HG03159 (cell line): Measurements from ENCODE around the gene EXOC6B.

Source experiments
- ATAC-seq: cut with Tn5 transposase; IDR thresholded peaks from one replicate; pipeline ENCODE4 v1.9.1; 2021; ENCODE audit warnings: mild to moderate bottlenecking, moderate library complexity; ENCODE audit not compliant: unreplicated experiment

EXOC6B gene

DNA sequence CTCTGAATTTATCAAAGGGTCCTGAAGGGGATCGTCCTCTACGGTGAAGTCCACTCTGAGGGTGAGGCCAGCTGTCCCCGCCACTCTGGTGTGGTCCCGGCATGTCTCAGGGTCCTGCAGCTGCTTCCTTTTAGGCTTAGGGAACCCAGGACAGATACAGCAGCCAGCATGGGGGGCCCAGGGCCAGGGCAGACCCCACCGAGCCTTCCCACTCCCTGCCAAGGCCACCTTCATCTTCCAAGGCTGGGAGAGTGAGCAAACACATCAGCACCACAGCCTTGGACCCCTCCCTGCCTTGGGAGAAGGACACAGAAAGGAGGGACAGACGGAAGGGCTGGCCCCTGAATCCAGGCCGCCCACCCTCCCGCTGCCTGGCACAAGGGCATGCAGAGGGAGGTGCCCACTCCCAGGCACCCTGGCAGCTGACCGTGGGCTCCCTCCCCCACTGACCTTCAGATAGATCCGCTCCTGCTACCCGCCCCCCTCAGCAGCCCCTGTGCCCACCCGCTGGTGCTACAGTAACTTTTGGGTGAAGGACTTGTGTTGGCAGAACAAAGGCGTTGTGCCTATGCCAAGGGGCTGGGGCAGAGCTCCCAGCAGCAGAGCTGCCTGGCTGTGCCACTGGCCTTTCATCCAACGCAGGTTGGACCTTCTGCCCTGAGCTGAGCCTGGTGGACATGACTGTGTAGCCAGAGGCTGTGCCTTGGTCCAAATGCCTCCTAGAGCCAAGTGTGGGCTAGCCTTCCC, 685.8 kb downstream of the EXOC6B start:
- no peak for ATAC-seq

DNA sequence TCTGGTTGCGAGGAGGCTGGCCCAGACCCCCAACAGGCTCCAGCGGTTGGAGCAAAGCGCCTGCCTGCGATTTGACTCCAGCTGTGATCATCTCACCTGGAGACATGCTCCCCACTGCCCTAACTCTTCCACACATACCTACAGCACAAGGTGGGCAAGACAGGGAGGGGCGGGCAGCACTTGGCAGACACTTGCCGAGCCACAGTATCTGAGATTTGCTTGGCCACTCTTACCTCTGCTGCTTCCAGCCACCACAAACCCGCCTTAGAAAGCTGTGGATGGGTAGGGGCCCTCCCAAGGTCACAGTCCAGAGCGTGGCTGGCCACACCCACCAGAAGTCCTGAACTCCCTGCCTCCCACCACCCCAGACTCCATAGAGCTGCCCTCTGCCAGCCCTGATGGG, 686.4 kb downstream of the EXOC6B start:
- ATAC-seq, result no peak

DNA sequence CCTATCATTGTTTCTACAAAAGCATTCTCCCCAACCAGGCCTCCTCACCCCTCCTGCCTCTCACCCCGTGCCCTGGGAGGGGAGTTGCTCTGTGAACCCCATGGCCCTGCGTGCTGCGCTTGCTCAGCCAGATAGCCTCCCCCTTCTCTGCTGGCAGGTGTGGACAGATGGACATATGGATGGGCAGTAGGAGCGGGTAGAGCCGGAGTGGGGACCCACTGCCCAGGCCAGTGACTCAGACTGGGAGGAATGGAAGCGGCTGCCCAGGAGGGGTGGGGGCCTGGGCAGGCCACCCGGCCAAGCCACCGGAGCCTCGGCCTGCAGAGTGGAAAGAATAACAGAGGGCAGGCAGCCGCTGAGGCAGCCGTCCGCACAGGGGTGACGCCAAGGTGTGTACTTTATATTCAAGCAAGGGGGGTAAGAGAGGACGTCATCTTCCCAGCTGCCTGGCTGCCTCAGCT, 686.9 kb downstream of the EXOC6B start:
- ATAC-seq, result no peak

DNA sequence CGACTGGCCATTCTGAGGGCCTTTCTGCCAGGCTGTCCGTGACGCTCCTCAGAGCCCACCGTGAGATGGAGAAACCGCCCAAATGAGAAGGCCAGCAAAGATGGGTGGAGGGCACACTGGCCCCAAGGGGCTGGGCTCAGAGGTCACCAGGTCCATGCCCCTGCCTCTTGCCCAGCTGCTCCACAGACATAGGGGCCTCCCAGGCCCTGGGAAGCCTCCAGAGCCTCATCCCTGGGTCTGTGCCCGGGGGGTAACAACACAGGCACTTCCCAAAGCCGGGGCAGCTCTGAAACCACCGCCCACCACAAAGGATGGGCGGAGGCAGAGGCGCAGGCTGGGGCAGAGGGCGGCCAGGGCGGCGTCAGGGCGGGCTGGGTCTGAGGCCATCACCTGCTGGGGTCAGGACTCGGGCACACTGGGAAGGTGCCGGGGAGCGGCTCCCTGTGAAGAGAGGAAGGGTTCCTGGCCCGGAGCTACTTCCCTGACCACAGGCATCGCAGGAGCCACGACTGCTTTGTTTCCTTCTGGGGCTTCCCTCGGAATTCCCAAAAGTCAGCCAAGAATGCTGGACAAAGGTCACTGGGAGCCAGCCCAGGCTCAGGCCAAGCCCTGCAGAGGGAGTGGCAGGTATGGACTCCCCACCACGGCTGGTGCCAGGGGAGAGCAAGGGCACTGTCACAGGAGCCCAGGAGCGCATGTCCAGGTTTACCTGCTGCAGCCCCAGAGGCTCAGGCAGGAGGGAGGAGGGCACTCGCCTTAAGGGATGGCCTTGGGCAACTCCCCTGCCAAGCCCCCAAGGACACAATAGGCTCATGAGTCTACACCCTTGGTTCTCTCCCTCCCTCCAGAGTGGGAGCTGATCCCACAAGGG, 687.6 kb downstream of the EXOC6B start:
- no peak for ATAC-seq

GRCh38 chr2:72137498-72138010, 688.3 kb downstream of the EXOC6B start:
- ATAC-seq, result peak; percentile 90

GRCh38 chr2:72136933-72137497, 688.8 kb downstream of the EXOC6B start:
- ATAC-seq, result peak; percentile 7

- ATAC-seq, result no peak
Observed at GRCh38 chr2:72136331-72136730, 689.5 kb downstream of the EXOC6B start.

GRCh38 chr2:72135921-72136320, 689.9 kb downstream of the EXOC6B start:
- no peak for ATAC-seq

DNA sequence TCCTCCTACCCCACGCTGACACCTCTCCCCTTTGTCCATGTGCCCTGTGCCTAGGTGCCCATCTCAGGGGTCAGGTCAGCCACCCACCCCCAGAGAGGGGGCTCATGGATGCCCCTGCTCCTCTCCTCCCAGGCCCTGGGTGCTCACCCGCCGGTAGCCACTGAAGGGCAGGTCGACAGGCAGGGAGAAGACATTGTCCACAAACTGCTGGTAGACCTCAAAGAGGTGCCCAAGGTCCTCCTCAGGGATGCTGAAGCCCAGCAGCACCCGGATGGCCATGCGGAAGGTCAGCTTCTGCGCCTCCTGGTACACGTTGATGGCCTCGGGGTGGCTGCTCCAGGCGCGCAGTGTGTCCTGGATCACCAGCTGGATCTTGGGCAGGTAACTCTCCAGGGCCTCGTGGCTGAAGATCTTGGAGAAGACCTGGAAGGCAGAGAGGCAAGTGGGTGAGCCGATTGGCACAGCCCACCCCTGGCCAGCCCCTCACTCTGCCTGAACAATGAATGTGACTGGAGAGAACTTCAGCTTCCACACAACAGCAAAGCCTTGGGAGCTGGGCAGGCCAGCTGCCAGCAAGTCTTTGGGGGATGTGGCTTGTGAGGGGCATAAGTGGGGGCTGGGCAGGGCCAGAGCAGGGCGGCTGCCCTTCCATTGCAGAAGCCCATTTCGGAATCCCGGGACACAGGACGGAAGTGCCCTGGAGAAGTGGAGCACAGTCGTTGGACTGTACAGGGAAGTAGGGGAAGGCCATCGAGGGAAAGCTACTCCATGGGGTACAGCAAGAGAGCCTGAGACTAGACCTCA, 690.6 kb downstream of the EXOC6B start:
- no peak for ATAC-seq

GRCh38 chr2:72134408-72134996, 691.3 kb downstream of the EXOC6B start:
- ATAC-seq, result no peak

DNA sequence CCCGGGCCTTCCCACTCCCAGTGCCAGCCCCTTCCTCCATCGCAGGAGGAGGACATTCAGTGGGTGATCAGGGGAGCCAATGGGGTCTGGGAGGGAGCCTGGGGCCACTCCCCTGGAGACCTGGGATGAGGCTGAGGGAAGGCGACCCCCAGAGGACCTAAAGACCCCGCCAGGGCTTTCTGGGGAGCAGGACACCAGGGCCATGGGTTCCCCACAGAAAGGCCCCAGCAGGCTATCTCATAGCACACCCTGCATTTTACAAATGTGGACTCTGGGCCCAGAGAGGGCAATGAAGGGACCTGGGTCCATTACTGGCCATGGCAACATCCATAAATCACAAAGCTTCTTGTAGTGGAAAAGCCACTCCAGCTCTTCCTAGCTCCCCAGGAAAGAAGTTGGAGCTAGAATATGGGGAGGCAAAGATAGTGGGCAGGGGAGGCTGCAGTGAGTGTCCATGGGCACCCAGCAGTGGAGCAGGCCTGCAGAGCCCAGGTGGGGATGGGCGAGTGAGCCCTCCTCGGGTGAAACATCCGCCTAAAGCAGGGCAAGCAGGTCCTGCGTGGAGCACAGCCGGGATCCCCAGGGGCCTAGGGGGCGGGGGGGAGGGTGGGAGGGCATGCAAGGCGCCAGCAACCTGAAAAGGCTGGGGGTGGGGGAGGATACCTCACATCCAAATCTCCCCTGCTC, 692.0 kb downstream of the EXOC6B start:
- ATAC-seq, result no peak

DNA sequence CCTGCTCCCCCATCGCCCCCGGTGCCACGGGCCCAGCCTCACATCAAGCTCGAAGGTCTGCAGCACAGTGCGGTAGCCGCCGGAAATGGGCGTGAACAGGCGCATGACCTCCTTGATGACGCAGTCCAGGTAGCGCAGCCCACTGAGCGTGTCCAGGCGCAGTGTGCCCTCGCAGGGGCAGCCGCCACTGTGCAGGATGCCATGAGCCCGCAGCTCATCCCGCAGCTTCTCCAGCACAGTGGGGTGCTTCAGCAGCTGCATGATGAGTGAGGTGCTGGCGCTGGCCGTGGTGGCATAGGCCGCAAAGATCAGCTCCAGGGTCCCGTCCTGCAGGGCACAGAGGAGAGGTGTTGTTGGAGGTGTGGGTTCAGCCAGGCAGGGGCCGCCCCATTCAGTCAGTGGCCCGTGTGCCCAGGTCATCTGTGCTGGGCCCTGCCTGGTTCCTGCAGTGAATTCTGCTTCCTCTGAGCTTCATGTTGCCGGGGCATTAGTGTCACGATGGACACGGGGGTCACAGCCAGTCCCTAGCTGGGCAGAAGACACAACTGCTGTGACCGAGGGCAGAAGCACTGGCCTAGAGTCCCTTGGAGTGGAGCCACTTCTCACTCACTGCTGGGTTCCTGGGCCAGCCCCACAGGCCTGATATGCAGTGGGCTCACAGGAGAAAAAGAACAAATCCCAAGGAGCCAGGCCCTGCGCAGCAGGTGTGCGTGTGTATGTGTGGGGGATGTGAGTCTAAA, 692.7 kb downstream of the EXOC6B start:
- no peak for ATAC-seq

GRCh38 chr2:72131916-72132841, 693.7 kb downstream of the EXOC6B start:
- ATAC-seq, result no peak

DNA sequence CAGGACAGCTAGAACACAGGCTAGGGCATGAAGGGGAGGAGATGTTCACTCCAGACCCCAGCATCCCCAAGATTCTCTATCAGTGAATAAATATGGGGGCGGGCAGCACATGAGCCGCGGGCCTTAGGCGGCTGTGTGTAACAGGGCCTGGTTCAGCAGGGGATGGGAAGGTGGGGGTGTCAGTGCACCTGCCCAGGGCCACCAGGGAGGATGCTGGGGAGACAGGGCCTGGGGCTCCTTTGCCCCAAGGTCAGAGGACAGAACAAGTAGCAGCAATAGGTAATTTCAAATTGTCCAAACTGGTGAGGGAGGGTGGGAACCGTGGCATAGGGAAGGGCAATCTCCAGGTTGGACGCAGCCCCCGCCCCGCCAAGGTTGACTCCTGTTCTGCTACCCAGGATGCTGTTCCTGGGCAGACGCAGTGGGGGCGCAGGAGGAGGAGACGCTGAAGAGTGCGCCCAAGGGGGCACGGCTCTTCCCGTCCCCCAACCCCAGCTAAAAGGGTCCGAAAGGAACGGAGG, 694.4 kb downstream of the EXOC6B start:
- ATAC-seq, result no peak

DNA sequence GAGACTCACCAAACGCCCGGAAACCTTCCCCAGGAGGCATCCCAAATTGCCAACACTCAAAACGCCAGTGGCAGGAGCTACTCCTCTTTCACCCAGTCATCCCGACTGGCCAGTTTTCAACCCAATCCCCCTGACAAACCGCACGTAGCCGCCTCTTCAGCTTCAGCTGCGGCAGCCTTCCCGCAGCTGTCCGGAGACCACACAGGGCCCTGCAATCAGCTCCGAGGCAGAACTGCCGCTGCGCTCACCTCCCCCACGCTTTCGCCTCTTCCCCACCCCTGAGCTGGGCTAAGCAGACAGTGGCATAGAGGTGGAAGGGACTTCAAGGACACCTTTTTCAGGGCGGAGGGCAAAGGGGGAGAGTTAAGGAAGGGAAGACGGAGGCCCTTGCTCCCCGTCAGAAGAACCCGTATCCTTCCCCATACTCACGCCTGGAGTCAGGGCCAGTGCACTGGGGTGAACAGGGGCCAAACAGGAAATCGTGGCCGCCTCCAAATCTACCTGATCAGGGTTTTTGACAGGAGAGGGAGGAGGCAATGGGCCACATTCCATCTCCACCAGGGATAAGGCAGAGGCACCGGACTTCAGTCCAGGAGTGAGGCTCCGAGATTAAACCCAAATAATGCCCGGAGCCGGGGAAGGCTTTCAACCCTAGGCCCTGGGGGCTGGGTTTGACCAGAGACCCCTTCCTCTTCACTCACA, 695.0 kb downstream of the EXOC6B start:
- ATAC-seq, result no peak

DNA sequence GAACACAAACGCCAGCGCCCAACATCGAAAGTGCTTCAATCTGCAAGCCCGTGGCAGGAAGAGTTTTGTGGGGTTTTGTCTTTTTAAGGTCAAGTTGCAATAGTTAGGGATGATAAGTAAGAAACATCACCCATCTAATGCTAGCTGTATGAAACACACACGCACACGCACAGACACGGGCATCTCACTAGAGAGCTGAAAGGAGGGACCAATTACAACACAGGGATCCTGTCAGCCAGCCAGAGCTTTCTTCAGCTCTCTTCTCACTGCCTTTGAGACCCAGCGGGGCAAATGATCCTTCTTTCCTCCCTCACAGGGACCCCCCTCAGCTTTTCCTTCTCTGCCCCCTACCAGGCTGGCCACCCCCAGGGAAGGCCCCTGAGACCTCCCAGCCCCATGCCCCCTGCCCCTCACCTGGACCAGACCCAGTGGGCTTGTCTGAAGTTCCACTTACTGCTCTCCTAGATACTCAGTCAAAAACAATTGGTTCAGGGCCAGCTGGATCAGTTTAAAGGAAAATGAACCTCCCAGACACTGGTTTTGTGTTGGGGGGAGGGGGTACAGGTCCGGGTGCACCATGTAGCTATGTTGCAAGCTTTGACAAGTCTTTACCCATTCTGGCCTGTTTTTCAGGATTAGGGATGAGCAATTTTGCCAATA, 696.0 kb downstream of the EXOC6B start:
- ATAC-seq, result no peak

DNA sequence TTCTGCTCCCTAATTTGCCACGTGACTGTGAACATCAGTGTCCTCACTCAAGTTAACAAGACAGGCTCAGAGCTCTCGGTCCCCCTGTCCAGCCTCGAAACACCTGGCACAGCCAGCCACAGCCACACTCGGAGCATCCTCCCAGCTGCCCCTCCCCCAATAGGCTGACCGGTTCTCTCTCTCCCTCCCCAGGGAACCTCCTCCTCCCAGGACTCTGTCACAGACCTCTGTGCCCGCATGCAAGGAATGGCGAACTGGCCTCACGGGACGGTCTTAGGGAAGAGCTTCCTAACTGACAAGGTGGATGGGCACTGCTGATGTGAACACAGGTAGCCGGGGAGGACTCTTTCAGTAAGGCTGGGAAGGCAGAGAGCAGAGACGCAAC, 697.0 kb downstream of the EXOC6B start:
- ATAC-seq, result no peak
